Ovary (tissue), 3 donors: ENCODE measurements around the gene ACTL6A.

Experiments used
- EP300 ChIP-seq: sonication (generic); formaldehyde crosslinking; IDR thresholded peaks from one replicate; pipeline ENCODE4 v1.6.1; 2017; ENCODE audit warnings: antibody characterized with exemption
- POLR2A ChIP-seq: fragments of 450-650 bp; IDR thresholded peaks from one replicate; pipeline ENCODE4 v1.6.1; 2017; ENCODE audit warnings: antibody characterized with exemption, mild to moderate bottlenecking, moderate library complexity
- TF ChIP-seq, protein P1 (sequence below), 3 donors: fragments of 450-650 bp in 2 of 3; fragments of 200-600 bp in 1 of 3; IDR thresholded peaks; one replicate each; pipeline versions ENCODE4 v1.5.1 to v1.8.0; 2016 to 2022; ENCODE audit warnings: antibody characterized with exemption in 3 of 3, mild to moderate bottlenecking in 1 of 3
- donor health status: DM: no; HTN: no; CAD: no.

DNA sequence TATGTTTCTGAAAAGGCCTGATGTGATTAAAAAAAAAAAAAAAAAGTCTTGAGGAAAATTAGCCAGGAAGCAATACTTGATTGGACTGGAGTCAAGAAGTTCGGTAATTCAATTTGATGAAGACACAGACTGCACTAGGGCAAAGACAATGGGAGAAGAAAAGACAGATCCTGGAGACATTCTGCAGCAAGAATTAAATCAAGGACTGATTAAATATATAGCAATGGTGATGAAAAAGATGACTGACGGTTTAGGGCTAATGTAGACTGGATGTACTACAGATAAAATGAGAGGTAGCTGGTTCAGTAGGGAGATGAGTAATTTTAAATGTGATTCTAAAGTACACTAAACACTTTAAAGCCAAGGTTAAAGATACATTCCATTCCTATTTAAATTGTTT is 27.9 kb downstream of the ACTL6A start:
- TF ChIP-seq POLR2A: no peak
- TF ChIP-seq, protein P1, sequence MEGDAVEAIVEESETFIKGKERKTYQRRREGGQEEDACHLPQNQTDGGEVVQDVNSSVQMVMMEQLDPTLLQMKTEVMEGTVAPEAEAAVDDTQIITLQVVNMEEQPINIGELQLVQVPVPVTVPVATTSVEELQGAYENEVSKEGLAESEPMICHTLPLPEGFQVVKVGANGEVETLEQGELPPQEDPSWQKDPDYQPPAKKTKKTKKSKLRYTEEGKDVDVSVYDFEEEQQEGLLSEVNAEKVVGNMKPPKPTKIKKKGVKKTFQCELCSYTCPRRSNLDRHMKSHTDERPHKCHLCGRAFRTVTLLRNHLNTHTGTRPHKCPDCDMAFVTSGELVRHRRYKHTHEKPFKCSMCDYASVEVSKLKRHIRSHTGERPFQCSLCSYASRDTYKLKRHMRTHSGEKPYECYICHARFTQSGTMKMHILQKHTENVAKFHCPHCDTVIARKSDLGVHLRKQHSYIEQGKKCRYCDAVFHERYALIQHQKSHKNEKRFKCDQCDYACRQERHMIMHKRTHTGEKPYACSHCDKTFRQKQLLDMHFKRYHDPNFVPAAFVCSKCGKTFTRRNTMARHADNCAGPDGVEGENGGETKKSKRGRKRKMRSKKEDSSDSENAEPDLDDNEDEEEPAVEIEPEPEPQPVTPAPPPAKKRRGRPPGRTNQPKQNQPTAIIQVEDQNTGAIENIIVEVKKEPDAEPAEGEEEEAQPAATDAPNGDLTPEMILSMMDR (IDR thresholded peaks at IDR 0.05): no peak
- TF ChIP-seq EP300: no peak
